Daoy (cell line): Measurements from ENCODE around the gene FBXO47. TPM values are rescaled to one million over a fixed set of nuclear protein-coding genes. Genes with fewer than 3 reads are reported as not detected.

ENCODE experiments used
- DNase-seq: peaks from one replicate; pipeline ENCODE4 v3.0.0-alpha.2; 2015; ENCODE audit warnings: low read depth
- total RNA-seq: library from RNA; depleted of rRNA; stranded (reverse); fragments of >200 nt; shearing (Covaris generic); gene quantifications from 2 replicates; pipeline ENCODE4 v1.2.3, GENCODE V29; 2014; rRNA removed

The FBXO47 gene, protein sequence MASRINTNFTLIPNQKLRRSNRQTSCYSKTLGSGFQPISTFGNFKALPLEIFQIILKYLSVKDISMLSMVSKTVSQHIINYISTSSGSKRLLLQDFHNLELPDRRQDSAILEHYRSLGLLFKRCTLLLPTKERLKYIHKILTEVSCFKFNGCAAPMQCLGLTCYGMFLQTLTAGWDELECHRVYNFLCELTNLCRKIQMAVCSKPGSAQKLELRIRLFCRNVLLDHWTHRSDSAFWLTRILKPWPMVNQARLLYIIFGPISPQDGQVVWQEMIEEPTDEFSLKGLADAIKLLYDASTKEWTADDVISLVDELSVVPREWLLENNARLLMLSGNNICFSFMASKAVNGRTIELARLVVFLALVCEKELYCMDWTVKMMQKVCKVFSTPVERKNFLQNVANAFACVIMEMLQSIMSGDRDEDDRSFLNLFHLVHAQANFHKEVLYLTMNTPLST
- not detected in 2 replicates for total RNA-seq

DNA sequence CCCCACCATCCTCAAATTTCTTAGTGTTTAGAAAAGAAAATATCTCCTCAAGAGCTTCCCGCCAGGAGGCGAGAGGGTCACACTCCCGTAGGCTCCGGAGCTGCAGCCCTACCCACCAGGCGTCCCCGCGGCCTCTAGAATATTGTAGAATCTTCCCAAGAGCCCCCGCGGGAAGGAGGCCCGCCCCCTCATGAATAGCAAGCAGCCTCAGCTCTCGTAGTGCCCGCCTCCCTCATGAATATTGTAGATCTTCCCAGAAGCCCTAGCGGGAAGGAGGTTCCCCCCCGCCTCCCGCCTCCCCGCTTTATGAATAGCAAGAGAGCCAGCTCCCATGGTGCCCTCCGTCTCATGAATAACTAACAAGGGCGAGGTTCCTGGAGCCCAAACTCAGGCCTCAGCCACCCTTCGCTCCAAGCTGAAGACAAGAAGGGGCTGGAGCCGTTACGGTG lies at the start of gene FBXO47:
Gene FBXO47, minus strand, starts transcription at position 114 of the 449 bp plus-strand sequence. CDS start 4,378 bp downstream, outside the sequence.
- no peak for DNase-seq

- DNase-seq: no peak
Measured at GRCh38 chr17:39016193-39017153, 49.3 kb upstream of the FBXO47 start.

GRCh38 chr17:39015546-39015935 lies 48.3 kb upstream of the FBXO47 start:
- no peak for DNase-seq

GRCh38 chr17:39014795-39015545 lies 47.8 kb upstream of the FBXO47 start:
- DNase-seq: no peak

- DNase-seq: peak; percentile 50
Measured at GRCh38 chr17:39014044-39014794, 47.0 kb upstream of the FBXO47 start.

DNA sequence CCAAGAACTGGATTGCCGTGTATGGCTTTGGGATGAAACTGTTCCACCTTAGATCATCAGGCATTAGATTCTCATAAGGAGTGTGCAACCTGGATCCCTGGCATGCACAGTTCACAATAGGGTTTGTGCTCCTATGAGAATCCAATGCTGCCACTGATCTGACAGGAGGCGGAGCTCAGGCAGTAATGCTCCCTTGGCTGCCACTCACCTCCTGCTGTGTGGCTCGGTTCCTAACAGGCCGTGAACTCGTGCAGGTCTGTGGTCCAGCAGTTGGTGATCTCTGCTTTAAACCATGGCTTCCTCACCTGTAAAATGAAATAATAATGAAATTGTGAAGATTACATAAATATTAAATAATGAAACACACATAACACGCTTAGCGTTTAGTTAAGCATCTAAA lies 45.5 kb upstream of the FBXO47 start:
- no peak for DNase-seq

- no peak for DNase-seq
Measured at GRCh38 chr17:39011907-39012468, 44.8 kb upstream of the FBXO47 start.

DNA sequence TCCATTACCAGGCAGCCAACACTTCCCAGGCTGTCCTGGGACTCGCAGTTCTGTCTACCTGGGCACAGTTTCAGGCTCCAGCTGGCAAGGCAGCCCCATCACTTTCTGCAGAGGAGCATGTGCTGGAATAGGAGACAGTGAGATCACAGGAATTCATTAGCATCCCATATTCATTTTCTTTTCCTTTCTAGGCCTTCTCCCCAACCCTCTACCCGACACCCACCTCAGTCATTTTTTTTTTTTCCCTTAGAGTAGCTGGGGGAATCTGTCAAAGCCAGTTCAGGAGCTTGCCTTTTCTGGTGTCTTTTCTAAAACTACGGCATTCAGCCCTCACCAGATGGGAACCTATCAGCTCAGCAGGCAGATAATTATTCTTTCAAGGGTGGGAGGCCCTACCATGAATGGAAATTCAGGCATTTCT lies 42.4 kb upstream of the FBXO47 start:
- DNase-seq: no peak

DNA sequence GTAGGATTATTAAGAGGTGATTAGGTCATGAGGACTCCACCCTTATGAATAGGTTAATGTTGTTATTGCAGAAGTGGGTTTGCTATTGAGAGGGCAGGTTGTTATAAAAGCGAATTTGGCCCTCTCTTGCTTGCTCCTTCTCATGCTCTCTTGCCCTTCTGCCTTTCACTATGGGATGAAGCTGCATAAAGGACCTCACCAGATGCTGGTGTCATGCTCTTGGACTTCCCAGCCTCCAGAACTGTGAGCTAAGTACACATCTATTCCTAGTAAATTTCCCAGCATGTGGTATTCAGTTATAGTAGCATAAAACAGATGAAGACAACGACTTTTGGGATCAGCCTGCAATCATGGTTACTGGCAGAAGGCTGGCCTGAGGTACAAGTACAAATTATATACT lies 41.4 kb upstream of the FBXO47 start:
- no peak for DNase-seq

- DNase-seq: no peak
Measured at GRCh38 chr17:39002991-39003715, 36.0 kb upstream of the FBXO47 start.

DNA sequence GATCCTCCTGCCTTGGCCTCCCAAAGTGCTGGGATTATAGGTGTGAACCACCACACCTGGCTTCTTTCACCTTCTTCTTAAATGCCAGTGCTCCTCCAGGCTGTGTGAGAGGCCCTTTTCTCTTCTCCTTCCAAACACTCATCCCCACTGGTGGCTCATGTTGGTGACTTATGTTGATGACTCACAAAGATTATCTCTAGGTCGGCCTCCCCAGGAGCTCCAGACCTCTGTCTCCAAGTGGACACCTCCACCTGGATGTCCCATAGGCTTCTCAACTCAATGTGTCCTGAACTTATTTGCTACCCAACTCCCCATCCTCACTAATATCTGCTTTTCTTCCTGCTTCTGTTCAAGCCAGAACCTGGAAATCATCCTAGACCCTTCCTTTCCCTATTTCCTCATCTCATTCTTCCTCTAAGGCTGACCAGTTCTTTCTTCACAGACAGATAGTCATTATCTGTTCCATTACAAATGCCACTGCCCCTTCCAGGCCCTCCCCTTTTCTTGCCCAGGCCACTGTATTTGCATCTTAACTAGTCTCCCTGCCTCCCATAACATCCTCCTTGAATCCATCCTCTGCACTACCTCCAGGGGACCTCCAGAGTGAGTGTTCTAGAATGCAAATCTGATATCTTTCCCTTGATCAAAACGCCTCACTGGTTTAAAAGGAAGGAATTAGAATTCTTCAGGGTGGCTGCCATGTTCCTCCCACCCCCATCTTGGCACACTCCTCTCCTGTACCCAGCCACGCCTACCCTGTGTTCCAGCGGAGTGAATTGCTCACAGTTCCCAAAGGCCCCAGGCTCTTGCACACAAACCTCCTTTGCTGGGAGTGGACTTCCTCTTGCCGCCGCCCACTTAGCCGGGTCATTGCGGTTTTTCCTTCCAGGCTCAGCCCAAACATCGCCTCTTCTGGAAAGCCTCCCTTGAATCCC lies 34.8 kb upstream of the FBXO47 start:
- peak; percentile 81 for DNase-seq

DNA sequence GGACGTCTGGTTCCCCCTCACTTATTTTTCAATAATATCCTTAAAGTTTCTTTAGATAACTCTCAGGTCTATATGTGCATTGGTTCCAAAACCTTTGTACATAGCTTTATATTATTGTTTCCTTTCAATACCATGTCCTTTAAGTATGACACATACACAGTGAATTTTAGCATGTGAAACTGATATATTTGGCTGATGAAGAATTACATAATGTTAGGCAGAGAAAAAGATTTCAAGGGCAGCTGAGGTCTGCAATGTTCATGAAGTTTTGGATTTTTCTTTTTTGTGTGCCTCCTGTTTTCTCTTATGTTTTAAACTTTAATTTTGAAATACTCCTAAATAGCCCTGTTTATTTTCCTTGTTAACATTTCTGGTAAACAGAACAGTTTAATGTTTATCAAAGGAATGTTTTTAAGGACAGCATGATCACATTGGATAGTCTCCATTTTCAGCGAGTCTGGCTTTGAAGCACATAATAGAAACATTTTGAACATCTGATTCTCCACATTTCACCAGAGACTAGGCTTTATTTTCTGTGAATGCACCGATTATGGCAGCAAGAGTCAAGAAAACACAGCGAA lies 32.9 kb upstream of the FBXO47 start:
- DNase-seq: no peak

GRCh38 chr17:38996660-38997337 lies 29.6 kb upstream of the FBXO47 start:
- DNase-seq: no peak

GRCh38 chr17:38994026-38994425 lies 26.8 kb upstream of the FBXO47 start:
- DNase-seq: no peak

DNA sequence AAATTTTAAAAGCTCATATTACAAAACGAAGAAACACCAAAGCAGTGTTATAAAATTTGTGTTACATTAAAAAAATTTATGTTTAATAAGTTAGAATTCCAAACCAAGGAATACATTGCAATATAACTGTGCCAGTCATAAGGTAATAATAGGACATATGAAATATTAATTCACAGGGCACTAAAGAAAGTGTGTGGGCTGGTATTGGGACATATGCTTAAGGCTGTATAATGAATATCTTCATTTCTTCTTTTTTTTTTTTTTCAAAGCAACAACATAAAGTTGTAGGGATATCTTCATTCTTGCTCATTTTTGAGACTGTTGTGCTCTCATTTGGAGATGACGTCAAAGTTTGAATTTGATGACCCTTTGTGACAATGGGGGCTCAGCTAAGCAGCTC lies 17.5 kb upstream of the FBXO47 start:
- no peak for DNase-seq

GRCh38 chr17:38982858-38983746 lies 15.9 kb upstream of the FBXO47 start:
- peak; percentile 51 for DNase-seq

DNA sequence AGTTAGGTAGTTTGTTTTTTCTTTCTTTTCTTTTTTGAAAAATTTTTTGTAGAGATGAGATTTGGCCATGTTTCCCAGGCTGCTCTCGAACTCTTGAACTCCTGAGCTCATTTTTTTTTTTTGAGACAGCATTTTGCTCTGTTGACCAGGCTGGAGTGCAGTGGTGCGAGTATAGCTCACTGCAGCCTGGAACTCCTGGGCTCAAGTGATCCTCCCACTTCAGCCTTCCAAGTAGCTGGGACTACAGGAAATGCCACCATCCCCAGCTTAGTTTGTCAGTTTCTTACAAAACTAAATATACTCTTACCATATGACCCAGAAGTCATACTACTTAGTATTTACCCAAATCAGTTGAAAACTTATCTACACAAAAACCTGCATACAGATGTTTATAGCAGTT lies 14.4 kb upstream of the FBXO47 start:
- no peak for DNase-seq
